ENCODE data around the gene OR2AT4.

OR2AT4 gene

GRCh38 chr11:75142714-75143419, 46.2 kb upstream of the OR2AT4 start:
- Histone ChIP-seq H3K4me3 (ENCODE audit: low read depth, low read length) (no peak overlapping the region), H3K27ac (no peak overlapping the region), H3K36me3 (replicated peaks) (no peaks in the 10 kb centered on the region), H3K27me3 (replicated peaks) (no peaks in the 10 kb centered on the region)
- in situ Hi-C loops (cut with HindIII; ENCODE audit: low pct_ligation_motif_present, low sequenced_read_pairs), result no loop called here
- TF ChIP-seq, protein P1, sequence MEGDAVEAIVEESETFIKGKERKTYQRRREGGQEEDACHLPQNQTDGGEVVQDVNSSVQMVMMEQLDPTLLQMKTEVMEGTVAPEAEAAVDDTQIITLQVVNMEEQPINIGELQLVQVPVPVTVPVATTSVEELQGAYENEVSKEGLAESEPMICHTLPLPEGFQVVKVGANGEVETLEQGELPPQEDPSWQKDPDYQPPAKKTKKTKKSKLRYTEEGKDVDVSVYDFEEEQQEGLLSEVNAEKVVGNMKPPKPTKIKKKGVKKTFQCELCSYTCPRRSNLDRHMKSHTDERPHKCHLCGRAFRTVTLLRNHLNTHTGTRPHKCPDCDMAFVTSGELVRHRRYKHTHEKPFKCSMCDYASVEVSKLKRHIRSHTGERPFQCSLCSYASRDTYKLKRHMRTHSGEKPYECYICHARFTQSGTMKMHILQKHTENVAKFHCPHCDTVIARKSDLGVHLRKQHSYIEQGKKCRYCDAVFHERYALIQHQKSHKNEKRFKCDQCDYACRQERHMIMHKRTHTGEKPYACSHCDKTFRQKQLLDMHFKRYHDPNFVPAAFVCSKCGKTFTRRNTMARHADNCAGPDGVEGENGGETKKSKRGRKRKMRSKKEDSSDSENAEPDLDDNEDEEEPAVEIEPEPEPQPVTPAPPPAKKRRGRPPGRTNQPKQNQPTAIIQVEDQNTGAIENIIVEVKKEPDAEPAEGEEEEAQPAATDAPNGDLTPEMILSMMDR (IDR thresholded peaks at IDR 0.05; ENCODE audit: low read depth, low read length, missing control alignments), result no peak
- peak; percentile 93 for DNase-seq

DNA sequence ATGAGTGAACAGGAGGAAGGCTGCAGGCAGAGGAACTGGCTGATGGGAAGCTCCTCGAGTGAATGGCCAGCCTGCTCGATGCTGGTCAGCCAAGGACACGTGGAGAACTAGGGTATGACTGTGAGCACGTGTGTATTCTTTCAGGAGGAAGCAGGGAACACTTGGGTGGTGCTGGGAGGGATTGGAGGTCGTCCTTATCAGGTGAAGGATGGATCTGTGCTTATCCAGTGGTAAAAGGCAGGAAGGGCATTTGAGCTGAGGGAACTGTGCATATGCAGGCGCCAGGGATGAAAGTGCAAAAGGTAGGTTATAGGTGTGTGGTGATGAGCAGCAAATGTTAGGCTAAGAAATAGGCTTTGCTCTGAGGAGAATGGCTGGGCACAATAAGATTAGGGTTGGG, 44.5 kb upstream of the OR2AT4 start:
- H3K4me3 ChIP-seq (ENCODE audit: low read depth, low read length), result no peak overlapping the region
- in situ Hi-C loops (cut with HindIII; ENCODE audit: low pct_ligation_motif_present, low sequenced_read_pairs), result no loop called here
- DNase-seq, result no peak
- no peaks in the 10 kb centered on the region for H3K27me3 ChIP-seq (replicated peaks)
- H3K27ac ChIP-seq, result no peak overlapping the region
- TF ChIP-seq, protein P1 (IDR thresholded peaks at IDR 0.05; ENCODE audit: low read depth, low read length, missing control alignments), result no peak
- H3K36me3 ChIP-seq (replicated peaks), result no peaks in the 10 kb centered on the region

GRCh38 chr11:75140269-75141138, 43.8 kb upstream of the OR2AT4 start:
- peak; percentile 10 for DNase-seq
- in situ Hi-C loops (cut with HindIII; ENCODE audit: low pct_ligation_motif_present, low sequenced_read_pairs), result no loop called here
- Histone ChIP-seq H3K36me3 (replicated peaks) (no peaks in the 10 kb centered on the region), H3K4me3 (ENCODE audit: low read depth, low read length) (no peak overlapping the region), H3K27me3 (replicated peaks) (no peaks in the 10 kb centered on the region), H3K27ac (no peak overlapping the region)
- TF ChIP-seq, protein P1 (IDR thresholded peaks at IDR 0.05; ENCODE audit: low read depth, low read length, missing control alignments), result peak; percentile 98

GRCh38 chr11:75135651-75136050, 39.0 kb upstream of the OR2AT4 start:
- Histone ChIP-seq H3K36me3 (replicated peaks) (no peaks in the 10 kb centered on the region), H3K27me3 (replicated peaks) (no peaks in the 10 kb centered on the region), H3K4me3 (ENCODE audit: low read depth, low read length) (no peak overlapping the region), H3K27ac (no peak overlapping the region)
- TF ChIP-seq, protein P1 (IDR thresholded peaks at IDR 0.05; ENCODE audit: low read depth, low read length, missing control alignments), result no peak
- no peak for DNase-seq
- in situ Hi-C loops (cut with HindIII; ENCODE audit: low pct_ligation_motif_present, low sequenced_read_pairs), result no loop called here

GRCh38 chr11:75135021-75135650, 38.5 kb upstream of the OR2AT4 start:
- DNase-seq, result no peak
- TF ChIP-seq, protein P1 (IDR thresholded peaks at IDR 0.05; ENCODE audit: low read depth, low read length, missing control alignments), result no peak
- Histone ChIP-seq H3K4me3 (ENCODE audit: low read depth, low read length) (no peak overlapping the region), H3K27me3 (replicated peaks) (no peaks in the 10 kb centered on the region), H3K27ac (no peak overlapping the region), H3K36me3 (replicated peaks) (no peaks in the 10 kb centered on the region)
- in situ Hi-C loops (cut with HindIII; ENCODE audit: low pct_ligation_motif_present, low sequenced_read_pairs), result no loop called here

Data from brain microvascular endothelial cell (primary cell).